ENCODE data around the gene EPHA1.
"Not testable (repeated sequence)": the region's sequence is repeated elsewhere in the genome, so short reads cannot be mapped to it uniquely, and the experiment has no call there.

EPHA1 gene

DNA sequence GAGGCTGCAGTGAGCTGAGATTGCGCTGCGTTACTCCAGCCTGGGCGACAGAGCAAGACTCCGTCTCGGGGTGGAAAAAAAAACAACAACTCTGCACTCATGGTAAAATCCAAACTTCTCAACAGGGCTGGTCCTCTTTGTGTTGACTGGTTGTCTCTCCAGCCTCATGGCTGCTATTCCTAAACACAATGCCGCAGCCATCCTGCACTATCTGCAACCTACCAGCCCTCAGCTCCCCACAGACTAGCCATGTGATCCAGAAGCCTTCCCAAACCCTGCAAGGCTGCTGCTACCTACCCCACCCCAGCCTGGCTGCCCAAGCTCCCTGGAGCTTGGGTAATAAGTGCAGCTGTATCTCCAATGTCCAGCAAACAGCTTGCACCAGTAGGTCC lies 15.8 kb downstream of the EPHA1 start:
- TF ChIP-seq SUZ12 (IDR thresholded peaks at IDR 0.05) (no peak), FOXK2 (IDR thresholded peaks at IDR 0.05) (no peak), TARDBP (IDR thresholded peaks at IDR 0.05) (no peak), CTBP1 (IDR thresholded peaks at IDR 0.05; ENCODE audit: borderline replicate concordance) (no peak), NFRKB (IDR thresholded peaks at IDR 0.05) (no peak), HDGF (IDR thresholded peaks at IDR 0.05; ENCODE audit: borderline replicate concordance) (no peak), LEF1 (IDR thresholded peaks at IDR 0.05; ENCODE audit: borderline replicate concordance) (no peak), BHLHE40 (IDR thresholded peaks at IDR 0.05; ENCODE audit: borderline replicate concordance) (no peak), ELF4 (IDR thresholded peaks at IDR 0.05) (no peak), L3MBTL2 (conservative IDR thresholded peaks at IDR 0.05) (no peak), SP1 (IDR thresholded peaks at IDR 0.05) (no peak), FOXA1 (IDR thresholded peaks at IDR 0.05) (no peak), ZNF384 (IDR thresholded peaks at IDR 0.05) (no peak), ARNT (IDR thresholded peaks at IDR 0.05) (no peak), FOXM1 (IDR thresholded peaks at IDR 0.05; ENCODE audit: borderline replicate concordance) (no peak)
- TF ChIP-seq, protein P1, sequence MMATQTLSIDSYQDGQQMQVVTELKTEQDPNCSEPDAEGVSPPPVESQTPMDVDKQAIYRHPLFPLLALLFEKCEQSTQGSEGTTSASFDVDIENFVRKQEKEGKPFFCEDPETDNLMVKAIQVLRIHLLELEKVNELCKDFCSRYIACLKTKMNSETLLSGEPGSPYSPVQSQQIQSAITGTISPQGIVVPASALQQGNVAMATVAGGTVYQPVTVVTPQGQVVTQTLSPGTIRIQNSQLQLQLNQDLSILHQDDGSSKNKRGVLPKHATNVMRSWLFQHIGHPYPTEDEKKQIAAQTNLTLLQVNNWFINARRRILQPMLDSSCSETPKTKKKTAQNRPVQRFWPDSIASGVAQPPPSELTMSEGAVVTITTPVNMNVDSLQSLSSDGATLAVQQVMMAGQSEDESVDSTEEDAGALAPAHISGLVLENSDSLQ (IDR thresholded peaks at IDR 0.05) = no peak
- POLR2A ChIA-PET = interaction anchor here (1.6 to 2.5 kb wide), 2 partner anchors 9 to 11 kb away, joined by 3 to 7 read pairs; partner anchors contain the start of gene ZYX
- CTCF ChIA-PET = no interaction called here
- no peak for DNase-seq (ENCODE audit: extremely low spot score)

DNA sequence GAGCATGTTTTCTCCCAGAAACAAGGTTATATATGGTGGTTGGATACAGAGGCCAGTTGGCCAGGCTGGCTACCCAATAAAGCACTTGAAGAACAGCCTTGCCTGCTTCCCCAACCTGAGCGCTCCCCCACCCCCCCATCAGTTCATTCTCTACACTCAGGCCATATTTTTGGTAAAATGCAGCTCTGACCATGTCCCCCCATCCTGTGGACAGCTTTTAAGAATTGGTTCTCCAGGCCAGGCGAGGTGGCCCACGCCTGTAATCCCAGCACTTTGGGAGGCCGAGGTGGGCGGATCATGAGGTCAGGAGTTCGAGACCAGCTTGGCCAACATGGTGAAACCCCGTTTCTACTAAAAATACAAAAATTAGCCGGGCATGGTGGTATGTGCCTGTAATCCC lies 16.2 kb downstream of the EPHA1 start:
- ChIA-PET CTCF (interaction anchor here (0.7 kb wide), 1 partner anchor 12 kb away, joined by 5 read pairs; no protein-coding TSS in a partner anchor), POLR2A (interaction anchor here (1.6 to 2.5 kb wide), 2 partner anchors 8 to 11 kb away, joined by 3 to 7 read pairs; partner anchors contain the start of gene ZYX)
- not testable (repeated sequence) for DNase-seq (ENCODE audit: extremely low spot score)

DNA sequence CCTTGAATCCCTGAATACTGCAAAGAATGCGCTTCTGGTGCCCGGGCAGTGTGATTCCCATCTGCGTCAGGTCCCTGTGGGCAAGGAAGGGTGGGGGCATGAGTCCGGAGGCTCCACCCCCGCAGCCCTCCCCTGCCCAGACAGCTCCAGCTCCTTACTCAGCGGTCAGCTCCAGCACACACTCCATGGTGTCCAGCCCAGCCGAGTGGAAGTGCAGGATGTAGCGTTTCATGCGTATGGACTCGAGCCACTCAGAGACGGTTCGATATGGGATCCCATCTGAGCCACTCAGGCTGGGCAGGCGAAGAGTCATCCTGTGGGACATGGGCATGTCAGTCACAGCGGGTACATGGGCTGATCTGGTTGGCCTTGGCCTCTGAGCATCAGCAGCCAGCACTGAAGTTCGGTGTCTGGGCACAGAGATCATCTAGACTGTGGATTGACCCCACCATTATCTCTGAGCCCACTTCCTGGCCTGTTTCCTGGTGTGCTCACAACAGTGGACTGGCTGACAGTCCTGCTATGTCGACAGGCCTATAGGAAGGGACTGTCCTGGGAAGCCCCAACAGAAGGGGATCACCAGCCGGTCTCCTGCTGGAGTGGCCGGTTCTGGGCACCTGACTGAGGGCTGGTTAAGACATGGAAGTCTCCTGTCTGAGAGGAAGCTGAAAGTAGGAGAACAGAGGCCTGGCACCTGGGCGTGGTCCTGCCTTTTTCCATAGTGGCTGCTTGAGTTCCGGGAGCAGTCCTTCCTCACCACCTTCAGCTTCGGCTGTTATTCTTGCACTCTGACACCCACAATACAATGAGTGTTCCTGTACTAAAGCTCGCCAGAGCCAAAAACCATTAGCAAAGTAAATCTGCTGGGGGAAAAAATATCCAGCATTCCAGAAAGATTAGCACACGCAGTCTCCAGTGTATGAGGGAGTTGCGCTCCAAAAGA lies 16.9 kb downstream of the EPHA1 start:
- CTCF ChIA-PET = interaction anchor here (0.7 kb wide), 1 partner anchor 12 kb away, joined by 5 read pairs; no protein-coding TSS in a partner anchor
- no peak for TF ChIP-seq ELF4 (IDR thresholded peaks at IDR 0.05)
- TF ChIP-seq NFRKB (IDR thresholded peaks at IDR 0.05) = no peak
- no peak for TF ChIP-seq ARNT (IDR thresholded peaks at IDR 0.05)
- TF ChIP-seq BHLHE40 (IDR thresholded peaks at IDR 0.05; ENCODE audit: borderline replicate concordance) = no peak
- TF ChIP-seq, protein P1 (IDR thresholded peaks at IDR 0.05) = no peak
- TF ChIP-seq FOXK2 (IDR thresholded peaks at IDR 0.05) = no peak
- no peak for TF ChIP-seq L3MBTL2 (conservative IDR thresholded peaks at IDR 0.05)
- no peak for TF ChIP-seq LEF1 (IDR thresholded peaks at IDR 0.05; ENCODE audit: borderline replicate concordance)
- TF ChIP-seq FOXA1 (IDR thresholded peaks at IDR 0.05) = no peak
- no peak for TF ChIP-seq SUZ12 (IDR thresholded peaks at IDR 0.05)
- TF ChIP-seq ZNF384 (IDR thresholded peaks at IDR 0.05) = no peak
- TF ChIP-seq HDGF (IDR thresholded peaks at IDR 0.05; ENCODE audit: borderline replicate concordance) = no peak
- DNase-seq (ENCODE audit: extremely low spot score) = no peak
- POLR2A ChIA-PET = interaction anchor here (1.6 to 2.5 kb wide), 2 partner anchors 8 to 10 kb away, joined by 3 to 7 read pairs; partner anchors contain the start of gene ZYX

DNA sequence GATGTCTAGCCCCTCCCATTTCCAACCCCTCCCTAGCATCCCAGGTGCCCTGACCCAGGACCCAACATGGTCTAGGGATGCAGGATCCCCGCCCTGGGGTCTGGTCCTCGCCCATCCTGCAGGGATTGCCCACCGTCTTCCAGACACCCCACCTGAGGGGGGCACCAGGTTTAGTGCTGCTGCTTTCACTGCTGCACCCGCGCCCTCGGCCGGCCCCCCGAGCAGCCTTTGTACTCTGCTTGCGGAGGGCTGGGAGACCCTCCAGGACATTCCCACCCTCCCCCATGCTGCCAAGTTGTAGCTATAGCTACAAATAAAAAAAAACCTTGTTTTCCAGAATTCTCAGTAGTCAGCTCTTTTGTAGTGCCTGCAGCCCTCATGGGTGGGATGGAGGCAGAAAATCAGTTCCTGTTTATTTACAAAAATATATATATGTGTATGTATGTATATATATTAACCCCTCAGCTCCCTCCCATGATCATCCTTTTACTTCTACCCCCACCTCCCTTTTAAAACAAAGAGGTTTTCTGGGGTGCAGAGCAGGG lies 17.8 kb downstream of the EPHA1 start:
- TF ChIP-seq TARDBP (IDR thresholded peaks at IDR 0.05) (no peak), FOXK2 (IDR thresholded peaks at IDR 0.05) (no peak), CTBP1 (IDR thresholded peaks at IDR 0.05; ENCODE audit: borderline replicate concordance) (no peak), SP1 (IDR thresholded peaks at IDR 0.05) (no peak), ARNT (IDR thresholded peaks at IDR 0.05) (no peak), ELF4 (IDR thresholded peaks at IDR 0.05) (no peak), ZNF384 (IDR thresholded peaks at IDR 0.05) (no peak)
- TF ChIP-seq, protein P1 (IDR thresholded peaks at IDR 0.05) = no peak
- POLR2A ChIA-PET = interaction anchor here (1.0 to 1.3 kb wide), 2 partner anchors 9 to 11 kb away, joined by 3 read pairs; no protein-coding TSS in a partner anchor
- no peak for DNase-seq (ENCODE audit: extremely low spot score)
- CTCF ChIA-PET = no interaction called here

DNA sequence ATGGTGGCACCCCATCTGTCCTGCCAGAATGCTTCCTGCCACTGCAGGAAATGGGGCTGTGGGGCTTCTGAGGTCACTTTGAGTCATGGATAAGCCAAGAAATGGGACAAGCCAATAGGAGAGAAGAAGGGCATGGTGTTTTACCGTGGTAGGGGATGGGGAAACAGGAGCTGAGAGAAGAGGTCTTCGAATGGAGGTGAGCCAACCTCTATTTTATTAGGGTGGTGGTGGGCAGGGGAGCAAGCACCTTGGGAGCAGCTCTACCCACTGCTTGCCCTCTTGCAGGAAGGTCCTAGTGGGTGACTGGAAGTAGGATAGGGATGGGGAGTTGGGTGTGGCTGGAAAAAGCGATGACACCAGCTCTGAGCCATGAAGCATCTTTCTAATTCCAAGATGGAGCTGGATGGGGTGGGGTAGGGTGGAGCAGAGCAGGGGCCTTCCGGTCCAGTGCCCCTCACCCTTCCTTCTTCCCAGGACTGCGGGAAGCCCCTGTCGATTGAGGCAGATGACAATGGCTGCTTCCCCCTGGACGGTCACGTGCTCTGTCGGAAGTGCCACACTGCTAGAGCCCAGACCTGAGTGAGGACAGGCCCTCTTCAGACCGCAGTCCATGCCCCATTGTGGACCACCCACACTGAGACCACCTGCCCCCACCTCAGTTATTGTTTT lies 18.4 kb downstream of the EPHA1 start:
- ChIA-PET CTCF (no interaction called here), POLR2A (interaction anchor here (1.0 to 1.3 kb wide), 2 partner anchors 8 to 10 kb away, joined by 3 read pairs; no protein-coding TSS in a partner anchor)
- TF ChIP-seq ARNT (IDR thresholded peaks at IDR 0.05) (no peak), BHLHE40 (IDR thresholded peaks at IDR 0.05; ENCODE audit: borderline replicate concordance) (no peak), L3MBTL2 (conservative IDR thresholded peaks at IDR 0.05) (no peak), ZNF384 (IDR thresholded peaks at IDR 0.05) (no peak), NFRKB (IDR thresholded peaks at IDR 0.05) (no peak), SUZ12 (IDR thresholded peaks at IDR 0.05) (no peak), SP1 (IDR thresholded peaks at IDR 0.05) (no peak), ELF4 (IDR thresholded peaks at IDR 0.05) (no peak), FOXK2 (IDR thresholded peaks at IDR 0.05) (no peak)
- TF ChIP-seq, protein P1 (IDR thresholded peaks at IDR 0.05) = no peak
- no peak for DNase-seq (ENCODE audit: extremely low spot score)

Measured in HEK293T (cell line).